HepG2 (cell line): ENCODE data around the gene QSER1. TPM values are rescaled to one million over a fixed set of nuclear protein-coding genes. Genes with fewer than 3 reads are reported as not detected.

Experiments used
- ATAC-seq: fragments of 200-7000 bp; cut with Tn5 transposase; 3 replicates; pipeline ENCODE4 v1.9.1; 2020; ENCODE audit warnings: mild to moderate bottlenecking, moderate library complexity
- BruUV-seq: library from RNA; stranded (reverse); fragments of 400-500 nt; replicated peaks from 2 replicates; lab custom pipeline; 2021; lab: Mats Ljungman, UMichigan
- CTCF ChIA-PET: fragments of 300-600 bp; formaldehyde crosslinking; extraction: SDS; loops from one replicate; lab custom pipeline; 2021; ENCODE audit warnings: low total read pairs, inconsistent platforms, low intra/inter-chr PET ratio; lab: Yijun Ruan, JAX
- POLR2A ChIA-PET: fragments of 350-600 bp; sonication (Branson Sonifier 250); formaldehyde crosslinking; loops from one replicate; lab custom pipeline; 2020; ENCODE audit warnings: antibody characterized with exemption, inconsistent platforms; lab: Yijun Ruan, JAX
- DNase-seq: peaks from one replicate; pipeline ENCODE4 v3.0.0-alpha.2; 2015; ENCODE audit warnings: low spot score
- FAIRE-seq: peaks from 3 replicates; lab custom pipeline; 2011; peaks lifted over from hg19 to GRCh38; lab: Jason Lieb, UNC
- H2AFZ ChIP-seq: one replicate; pipeline ENCODE4 v1.6.1; 2011; ENCODE audit warnings: low read length, inconsistent platforms
- H3K27ac ChIP-seq: fragments of 300-600 bp; 3 replicates; pipeline ENCODE4 v1.8.0; 2011; ENCODE audit warnings: mixed run types, mild to moderate bottlenecking, mixed read lengths, low read length, inconsistent platforms; ENCODE audit not compliant: insufficient read depth; ENCODE audit errors: extremely low read length
- H3K27me3 ChIP-seq, 2 experiments: fragments of 200-600 bp in 1 of 2; 2 replicates in 1 of 2; 3 replicates in 1 of 2; pipeline versions ENCODE4 v1.6.0 to v1.8.0; 2011; ENCODE audit warnings: low read length in 2 of 2, mild to moderate bottlenecking in 2 of 2, moderate library complexity in 2 of 2, inconsistent platforms in 1 of 2; ENCODE audit not compliant: insufficient read depth in 2 of 2, control insufficient read depth in 1 of 2
- H3K36me3 ChIP-seq, 2 experiments: fragments of 200-600 bp in 1 of 2; replicated peaks in 1 of 2; 2 replicates in 1 of 2; 3 replicates in 1 of 2; pipeline versions ENCODE4 v1.5.1 to v1.8.0; 2011; ENCODE audit warnings: low read length in 2 of 2, inconsistent platforms in 1 of 2; ENCODE audit not compliant: insufficient read depth in 2 of 2, control insufficient read depth in 1 of 2
- H3K4me1 ChIP-seq: 2 replicates; pipeline ENCODE4 v1.5.1; 2012; ENCODE audit warnings: low read length, inconsistent platforms; ENCODE audit not compliant: insufficient read depth
- H3K4me2 ChIP-seq: 2 replicates; pipeline ENCODE4 v1.6.0; 2011; ENCODE audit warnings: low read depth, low read length, inconsistent platforms
- H3K4me3 ChIP-seq, 3 experiments: fragments of 200-600 bp in 1 of 3; sonication (generic), shearing (Covaris generic) in 1 of 3; replicated peaks in 1 of 3; 2 replicates each; pipeline ENCODE4 v1.5.1; 2011 to 2016; ENCODE audit warnings: low read length in 3 of 3, inconsistent platforms in 2 of 3, low read depth in 2 of 3, mild to moderate bottlenecking in 2 of 3, control low read depth in 1 of 3, mixed read lengths in 1 of 3; ENCODE audit not compliant: insufficient read depth in 1 of 3
- H3K79me2 ChIP-seq: one replicate; pipeline ENCODE4 v1.6.1; 2011; ENCODE audit warnings: low read length, inconsistent platforms; ENCODE audit not compliant: insufficient read depth
- H3K9ac ChIP-seq: 2 replicates; pipeline ENCODE4 v1.6.0; 2011; ENCODE audit warnings: mild to moderate bottlenecking, low read depth, low read length, inconsistent platforms; ENCODE audit not compliant: insufficient read depth
- H3K9me3 ChIP-seq: 2 replicates; pipeline ENCODE4 v1.5.1; 2012; ENCODE audit warnings: mild to moderate bottlenecking, low read length
- H4K20me1 ChIP-seq: 2 replicates; pipeline ENCODE4 v1.6.0; 2011; ENCODE audit warnings: inconsistent platforms, mild to moderate bottlenecking, low read length, moderate library complexity; ENCODE audit not compliant: insufficient read depth
- CREB1 ChIP-seq, 2 experiments: fragments of 450-650 bp in 1 of 2; IDR thresholded peaks; 2 replicates each; pipeline ENCODE4 v1.6.1; 2016 to 2017; ENCODE audit warnings: control low read depth in 1 of 2, mild to moderate bottlenecking in 1 of 2, missing compliant biosample characterization in 1 of 2, missing genetic modification characterization in 1 of 2
- HOXA3 ChIP-seq: sonication (generic); formaldehyde crosslinking; IDR thresholded peaks from 2 replicates; pipeline ENCODE4 v1.5.0; 2020; ENCODE audit warnings: missing genetic modification reagents
- HOXA7 ChIP-seq: sonication (generic); formaldehyde crosslinking; IDR thresholded peaks from 2 replicates; pipeline ENCODE4 v1.8.1; 2022; ENCODE audit warnings: mild to moderate bottlenecking, missing genetic modification reagents, moderate library complexity
- NFE2 ChIP-seq: sonication (generic); formaldehyde crosslinking; IDR thresholded peaks from 2 replicates; pipeline ENCODE4 v1.4.0; 2020; ENCODE audit warnings: missing genetic modification reagents
- NKX3-1 ChIP-seq: sonication (generic); formaldehyde crosslinking; IDR thresholded peaks from 2 replicates; pipeline ENCODE4 v1.5.0; 2020; ENCODE audit warnings: missing genetic modification reagents
- NR2F6 ChIP-seq, 2 experiments: IDR thresholded peaks; 2 replicates each; pipeline ENCODE4 v1.6.1; 2016; ENCODE audit warnings: antibody characterized with exemption in 1 of 2, mild to moderate bottlenecking in 1 of 2
- RCOR2 ChIP-seq: IDR thresholded peaks from 2 replicates; pipeline ENCODE4 v1.6.1; 2016; ENCODE audit warnings: missing biosample characterization, missing genetic modification reagents
- ZFYVE20 ChIP-seq: sonication (generic); formaldehyde crosslinking; IDR thresholded peaks from 2 replicates; pipeline ENCODE4 v1.8.0; 2023; ENCODE audit warnings: low read depth, mild to moderate bottlenecking, moderate library complexity, missing genetic modification reagents, borderline replicate concordance
- ZNF12 ChIP-seq: sonication (generic); formaldehyde crosslinking; IDR thresholded peaks from 2 replicates; pipeline ENCODE4 v1.5.0; 2020; ENCODE audit warnings: missing genetic modification reagents
- ZNF343 ChIP-seq: sonication (generic); formaldehyde crosslinking; IDR thresholded peaks from 2 replicates; pipeline ENCODE4 v1.4.0; 2020; ENCODE audit warnings: mild to moderate bottlenecking, missing genetic modification reagents
- ZNF367 ChIP-seq: sonication (generic); formaldehyde crosslinking; IDR thresholded peaks from 2 replicates; pipeline ENCODE4 v1.4.0; 2020; ENCODE audit warnings: missing genetic modification reagents, borderline replicate concordance
- WGBS: methylation state at CpG from one replicate; pipeline ENCODE4 v1.1.6; 2017; ENCODE audit warnings: low lambda C conversion rate; 5-methylcytosine and 5-hydroxymethylcytosine counted together
- in situ Hi-C: cut with HindIII; loops from 2 replicates; pipeline ENCODE4 v1.10.0; 2017; ENCODE audit warnings: low pct_unique_long_range_greater_than_20kb; ENCODE audit not compliant: extremely low pct_ligation_motif_present
- intact Hi-C: fragments of 100-400 bp; cut with micrococcal nuclease; formaldehyde crosslinking; loops from one replicate; pipeline ENCODE4 v1.10.0; 2022; ENCODE audit not compliant: unreplicated experiment
- polyA plus RNA-seq, 8 experiments: library from polyadenylated mRNA; depleted of rRNA in 3 of 8; stranded (reverse) in 7 of 8; unstranded in 1 of 8; fragments of >200 nt; fragmentation: Illumina TruSeq in 4 of 8; extraction: Trizol in 4 of 8; gene quantifications; 2 replicates each; pipeline versions ENCODE4 v1.2.1 to v1.2.3, GENCODE V29; 2011 to 2016; ENCODE audit warnings: low read depth in 4 of 8, missing spikeins in 1 of 8, mixed read lengths in 1 of 8; ENCODE audit not compliant: insufficient read depth in 1 of 8
- total RNA-seq, 5 experiments: library from RNA; depleted of rRNA; stranded (reverse); fragments of >200 nt; fragmentation: Illumina TruSeq; extraction: Trizol; gene quantifications; 2 replicates each; pipeline ENCODE4 v1.2.3, GENCODE V29; 2016; ENCODE audit warnings: low read depth in 1 of 5
- TF ChIP-seq, protein P1 (sequence below): conservative IDR thresholded peaks from 2 replicates; pipeline ENCODE4 v1.6.1; 2018; ENCODE audit warnings: missing genetic modification reagents
- TF ChIP-seq, protein P2 (sequence below): sonication (generic); formaldehyde crosslinking; IDR thresholded peaks from 2 replicates; pipeline ENCODE4 v1.4.0; 2020; ENCODE audit warnings: low read depth, mild to moderate bottlenecking, missing genetic modification reagents
- TF ChIP-seq, protein P3 (sequence below): sonication (generic); formaldehyde crosslinking; IDR thresholded peaks from 2 replicates; pipeline ENCODE4 v1.5.1; 2020; ENCODE audit warnings: missing genetic modification reagents, mild to moderate bottlenecking, borderline replicate concordance
- TF ChIP-seq, protein P4 (sequence below): sonication (generic); formaldehyde crosslinking; IDR thresholded peaks from 2 replicates; pipeline ENCODE4 v1.4.0; 2020; ENCODE audit warnings: missing genetic modification reagents, borderline replicate concordance
- TF ChIP-seq, protein P5 (sequence below): sonication (generic); formaldehyde crosslinking; conservative IDR thresholded peaks from 2 replicates; pipeline ENCODE4 v1.5.0; 2020; ENCODE audit warnings: missing genetic modification reagents

Gene QSER1
- total and polyA plus RNA-seq, 2 of the 13 experiments (the other 11 are each of a cell fraction or from before 2014, with no cell fraction given): 8.9 to 17.3 TPM

DNA sequence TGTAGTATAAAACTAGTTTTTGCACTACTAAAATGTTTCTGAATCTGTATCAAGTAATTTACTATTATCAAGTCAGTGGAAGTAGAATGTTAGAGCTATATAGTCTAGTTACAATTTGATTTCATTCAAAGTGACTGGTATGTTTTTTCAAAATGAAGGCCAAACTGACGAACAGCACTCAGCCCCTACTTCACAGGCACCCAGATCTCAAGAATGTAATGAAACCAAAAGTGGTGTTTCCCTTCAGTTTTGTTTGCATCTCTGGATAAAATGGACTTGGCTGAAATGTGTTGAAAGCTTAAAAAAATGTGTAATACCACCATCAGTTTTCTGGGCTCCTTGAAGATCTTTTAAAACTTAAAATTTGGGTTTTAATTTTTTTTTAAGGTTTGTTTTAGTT, 46.4 kb downstream of the QSER1 start:
- intact Hi-C loops: no loop called here
- POLR2A ChIA-PET: no interaction called here
- TF ChIP-seq, protein P1, sequence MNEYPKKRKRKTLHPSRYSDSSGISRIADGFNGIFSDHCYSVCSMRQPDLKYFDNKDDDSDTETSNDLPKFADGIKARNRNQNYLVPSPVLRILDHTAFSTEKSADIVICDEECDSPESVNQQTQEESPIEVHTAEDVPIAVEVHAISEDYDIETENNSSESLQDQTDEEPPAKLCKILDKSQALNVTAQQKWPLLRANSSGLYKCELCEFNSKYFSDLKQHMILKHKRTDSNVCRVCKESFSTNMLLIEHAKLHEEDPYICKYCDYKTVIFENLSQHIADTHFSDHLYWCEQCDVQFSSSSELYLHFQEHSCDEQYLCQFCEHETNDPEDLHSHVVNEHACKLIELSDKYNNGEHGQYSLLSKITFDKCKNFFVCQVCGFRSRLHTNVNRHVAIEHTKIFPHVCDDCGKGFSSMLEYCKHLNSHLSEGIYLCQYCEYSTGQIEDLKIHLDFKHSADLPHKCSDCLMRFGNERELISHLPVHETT (CRISPR knock-in tag): no peak
- TF ChIP-seq, protein P2, sequence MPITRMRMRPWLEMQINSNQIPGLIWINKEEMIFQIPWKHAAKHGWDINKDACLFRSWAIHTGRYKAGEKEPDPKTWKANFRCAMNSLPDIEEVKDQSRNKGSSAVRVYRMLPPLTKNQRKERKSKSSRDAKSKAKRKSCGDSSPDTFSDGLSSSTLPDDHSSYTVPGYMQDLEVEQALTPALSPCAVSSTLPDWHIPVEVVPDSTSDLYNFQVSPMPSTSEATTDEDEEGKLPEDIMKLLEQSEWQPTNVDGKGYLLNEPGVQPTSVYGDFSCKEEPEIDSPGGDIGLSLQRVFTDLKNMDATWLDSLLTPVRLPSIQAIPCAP (CRISPR knock-in tag): no peak
- no peak for TF ChIP-seq HOXA7
- TF ChIP-seq, protein P3, sequence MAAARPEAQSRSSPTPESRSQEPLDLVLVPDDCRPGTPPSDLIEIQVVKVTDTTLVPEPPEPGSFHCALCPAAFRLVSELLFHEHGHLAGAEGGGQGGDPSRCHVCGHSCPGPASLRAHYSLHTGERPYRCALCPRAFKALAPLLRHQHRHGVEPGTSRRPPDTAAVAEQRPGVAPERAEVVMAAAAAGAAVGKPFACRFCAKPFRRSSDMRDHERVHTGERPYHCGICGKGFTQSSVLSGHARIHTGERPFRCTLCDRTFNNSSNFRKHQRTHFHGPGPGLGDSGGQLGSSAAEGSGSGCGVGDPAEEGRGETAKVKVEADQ: no peak
- no peak for TF ChIP-seq NKX3-1 (CRISPR knock-in tag)
- TF ChIP-seq, protein P4, sequence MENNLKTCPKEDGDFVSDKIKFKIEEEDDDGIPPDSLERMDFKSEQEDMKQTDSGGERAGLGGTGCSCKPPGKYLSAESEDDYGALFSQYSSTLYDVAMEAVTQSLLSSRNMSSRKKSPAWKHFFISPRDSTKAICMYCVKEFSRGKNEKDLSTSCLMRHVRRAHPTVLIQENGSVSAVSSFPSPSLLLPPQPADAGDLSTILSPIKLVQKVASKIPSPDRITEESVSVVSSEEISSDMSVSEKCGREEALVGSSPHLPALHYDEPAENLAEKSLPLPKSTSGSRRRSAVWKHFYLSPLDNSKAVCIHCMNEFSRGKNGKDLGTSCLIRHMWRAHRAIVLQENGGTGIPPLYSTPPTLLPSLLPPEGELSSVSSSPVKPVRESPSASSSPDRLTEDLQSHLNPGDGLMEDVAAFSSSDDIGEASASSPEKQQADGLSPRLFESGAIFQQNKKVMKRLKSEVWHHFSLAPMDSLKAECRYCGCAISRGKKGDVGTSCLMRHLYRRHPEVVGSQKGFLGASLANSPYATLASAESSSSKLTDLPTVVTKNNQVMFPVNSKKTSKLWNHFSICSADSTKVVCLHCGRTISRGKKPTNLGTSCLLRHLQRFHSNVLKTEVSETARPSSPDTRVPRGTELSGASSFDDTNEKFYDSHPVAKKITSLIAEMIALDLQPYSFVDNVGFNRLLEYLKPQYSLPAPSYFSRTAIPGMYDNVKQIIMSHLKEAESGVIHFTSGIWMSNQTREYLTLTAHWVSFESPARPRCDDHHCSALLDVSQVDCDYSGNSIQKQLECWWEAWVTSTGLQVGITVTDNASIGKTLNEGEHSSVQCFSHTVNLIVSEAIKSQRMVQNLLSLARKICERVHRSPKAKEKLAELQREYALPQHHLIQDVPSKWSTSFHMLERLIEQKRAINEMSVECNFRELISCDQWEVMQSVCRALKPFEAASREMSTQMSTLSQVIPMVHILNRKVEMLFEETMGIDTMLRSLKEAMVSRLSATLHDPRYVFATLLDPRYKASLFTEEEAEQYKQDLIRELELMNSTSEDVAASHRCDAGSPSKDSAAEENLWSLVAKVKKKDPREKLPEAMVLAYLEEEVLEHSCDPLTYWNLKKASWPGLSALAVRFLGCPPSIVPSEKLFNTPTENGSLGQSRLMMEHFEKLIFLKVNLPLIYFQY (CRISPR knock-in tag): no peak
- no peak for TF ChIP-seq ZNF12
- no peak for TF ChIP-seq ZNF367 (CRISPR knock-in tag)
- TF ChIP-seq, protein P5, sequence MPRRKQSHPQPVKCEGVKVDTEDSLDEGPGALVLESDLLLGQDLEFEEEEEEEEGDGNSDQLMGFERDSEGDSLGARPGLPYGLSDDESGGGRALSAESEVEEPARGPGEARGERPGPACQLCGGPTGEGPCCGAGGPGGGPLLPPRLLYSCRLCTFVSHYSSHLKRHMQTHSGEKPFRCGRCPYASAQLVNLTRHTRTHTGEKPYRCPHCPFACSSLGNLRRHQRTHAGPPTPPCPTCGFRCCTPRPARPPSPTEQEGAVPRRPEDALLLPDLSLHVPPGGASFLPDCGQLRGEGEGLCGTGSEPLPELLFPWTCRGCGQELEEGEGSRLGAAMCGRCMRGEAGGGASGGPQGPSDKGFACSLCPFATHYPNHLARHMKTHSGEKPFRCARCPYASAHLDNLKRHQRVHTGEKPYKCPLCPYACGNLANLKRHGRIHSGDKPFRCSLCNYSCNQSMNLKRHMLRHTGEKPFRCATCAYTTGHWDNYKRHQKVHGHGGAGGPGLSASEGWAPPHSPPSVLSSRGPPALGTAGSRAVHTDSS (CRISPR knock-in tag): no peak
- no peak for TF ChIP-seq CREB1 (IDR thresholded peaks at IDR 0.05)
- no peak for TF ChIP-seq CREB1 (CRISPR knock-in tag; IDR thresholded peaks at IDR 0.05)
- TF ChIP-seq NFE2 (CRISPR knock-in tag): no peak
- no peak for TF ChIP-seq ZFYVE20
- TF ChIP-seq HOXA3 (CRISPR knock-in tag): no peak
- no peak for TF ChIP-seq RCOR2 (CRISPR knock-in tag)
- no peak for TF ChIP-seq NR2F6 (IDR thresholded peaks at IDR 0.05)
- TF ChIP-seq NR2F6 (CRISPR knock-in tag; IDR thresholded peaks at IDR 0.05): no peak
- no peak for TF ChIP-seq ZNF343 (CRISPR knock-in tag)

More for the DNA sequence above, 46.4 kb downstream of the QSER1 start:
- Histone ChIP-seq H3K27me3 (no peaks in the 10 kb centered on the region), H3K4me1 (no peaks in the 10 kb centered on the region), H3K9ac (no peak overlapping the region), H3K4me2 (no peak overlapping the region), H2AFZ (no peak overlapping the region), H3K79me2 (peaks cover 4% of the 10 kb centered on the region), H3K4me3 (no peak overlapping the region), H3K27ac (no peak overlapping the region), H3K9me3 (no peaks in the 10 kb centered on the region), H3K36me3 (peaks cover 5 to 38% of the 10 kb centered on the region in 2 experiments), H4K20me1 (no peaks in the 10 kb centered on the region)
- in situ Hi-C loops: no loop called here
- WGBS: 100% methylated on average over 1 of the region's 1 CpG
- CTCF ChIA-PET: no interaction called here
- ATAC-seq (no peak), FAIRE-seq (no peak), DNase-seq (no peak)
- BruUV-seq: no TSS peak
